Muscle of leg (tissue), 11 donors: Measurements from ENCODE around the gene BAIAP2. TPM values are rescaled to one million over a fixed set of nuclear protein-coding genes. Genes with fewer than 3 reads are reported as not detected.
A peak's percentile ranks its signal among the peaks of the same experiment; 100 is the strongest.

Source experiments
- DNase-seq: peaks from one replicate; pipeline ENCODE4 v3.0.0; 2013
- H3K27ac ChIP-seq: one replicate; pipeline ENCODE4 v1.5.1; 2013; ENCODE audit warnings: mild to moderate bottlenecking, low read length, control low read depth
- H3K27me3 ChIP-seq: one replicate; pipeline ENCODE4 v1.6.1; 2013; ENCODE audit warnings: low read length; ENCODE audit not compliant: control insufficient read depth, insufficient read depth
- H3K36me3 ChIP-seq: one replicate; pipeline ENCODE4 v1.6.1; 2013; ENCODE audit warnings: low read length; ENCODE audit not compliant: control insufficient read depth, insufficient read depth
- H3K4me1 ChIP-seq: one replicate; pipeline ENCODE4 v1.6.1; 2013; ENCODE audit warnings: low read length; ENCODE audit not compliant: control insufficient read depth, insufficient read depth
- H3K4me3 ChIP-seq: one replicate; pipeline ENCODE4 v1.5.1; 2013; ENCODE audit warnings: low read length, control low read depth
- H3K9me3 ChIP-seq: replicated peaks from 2 replicates; pipeline ENCODE4 v1.6.1; 2013; ENCODE audit warnings: low read depth, low read length; ENCODE audit not compliant: control insufficient read depth
- whole genome bisulfite sequencing: methylation state at CpG from one replicate; pipeline ENCODE4 v1.1.5; 2013; ENCODE audit warnings: missing lambda C conversion rate; ENCODE audit not compliant: insufficient coverage; 5-methylcytosine and 5-hydroxymethylcytosine counted together
- polyA plus RNA-seq, 8 donors: library from polyadenylated mRNA; unstranded; fragments of 120-200 nt; gene quantifications; one replicate each; pipeline versions ENCODE4 v1.2.1 to v1.2.3, GENCODE V29; 2013; ENCODE audit warnings: inconsistent platforms in 1 of 8, low replicate concordance in 1 of 8; ENCODE audit not compliant: insufficient read length in 8 of 8, insufficient read depth in 1 of 8
- total RNA-seq: library from RNA; stranded (reverse); fragments of 120-200 nt; gene quantifications from one replicate; pipeline ENCODE4 v1.2.4, GENCODE V29; 2013

The BAIAP2 gene
- total and polyA plus RNA-seq, 9 donors: 11.6 to 24.7 (median 17.1) TPM

DNA sequence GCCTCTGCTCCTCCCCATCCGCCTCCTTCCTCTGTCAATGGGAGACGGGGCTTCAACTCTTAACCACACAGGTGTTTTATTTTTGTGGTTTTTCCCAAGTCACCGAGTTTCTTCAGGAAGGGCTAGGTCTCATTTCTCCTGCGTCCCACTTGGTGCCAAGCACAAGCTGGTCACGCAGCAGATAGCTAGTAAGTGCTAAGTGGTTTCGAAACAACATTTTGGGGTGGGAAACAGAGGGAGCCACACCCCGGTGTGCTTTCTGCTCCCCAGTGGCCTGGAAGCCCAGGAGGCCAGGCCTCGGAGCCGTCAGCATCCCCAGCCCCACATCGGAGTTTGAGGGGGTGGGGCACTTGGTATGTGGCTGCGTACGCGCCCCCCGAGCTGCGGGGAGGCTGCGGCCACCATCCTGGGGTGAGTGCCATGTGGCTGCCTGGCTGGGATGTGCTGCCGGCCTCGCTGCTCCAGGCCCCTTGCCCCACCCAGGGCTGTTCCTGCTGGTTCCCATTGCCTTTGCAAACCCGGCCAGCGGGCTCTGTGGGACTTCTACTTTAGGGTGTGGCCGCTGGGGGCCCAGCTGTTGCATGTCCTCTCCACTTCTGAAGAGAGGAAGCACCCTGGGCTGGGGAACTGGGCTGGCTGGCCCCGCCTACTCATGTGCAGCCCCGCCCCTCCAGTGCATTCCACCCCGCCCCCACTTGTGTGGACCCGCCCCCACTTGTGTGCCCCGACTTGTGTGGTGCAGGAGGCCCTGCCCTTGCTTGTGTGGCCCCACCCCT is 55.6 kb downstream of the BAIAP2 start:
- H3K4me3 ChIP-seq: no peak overlapping the region
- 44% methylated on average over 17 of the region's 26 CpGs for WGBS
- no peaks in the 10 kb centered on the region for H3K27me3 ChIP-seq
- no peaks in the 10 kb centered on the region for H3K9me3 ChIP-seq
- peak overlapping the region; percentile 35 for H3K27ac ChIP-seq
- peaks cover 21% of the 10 kb centered on the region for H3K36me3 ChIP-seq
- H3K4me1 ChIP-seq: peaks cover 54% of the 10 kb centered on the region
- peak; percentile 73 for DNase-seq

DNA sequence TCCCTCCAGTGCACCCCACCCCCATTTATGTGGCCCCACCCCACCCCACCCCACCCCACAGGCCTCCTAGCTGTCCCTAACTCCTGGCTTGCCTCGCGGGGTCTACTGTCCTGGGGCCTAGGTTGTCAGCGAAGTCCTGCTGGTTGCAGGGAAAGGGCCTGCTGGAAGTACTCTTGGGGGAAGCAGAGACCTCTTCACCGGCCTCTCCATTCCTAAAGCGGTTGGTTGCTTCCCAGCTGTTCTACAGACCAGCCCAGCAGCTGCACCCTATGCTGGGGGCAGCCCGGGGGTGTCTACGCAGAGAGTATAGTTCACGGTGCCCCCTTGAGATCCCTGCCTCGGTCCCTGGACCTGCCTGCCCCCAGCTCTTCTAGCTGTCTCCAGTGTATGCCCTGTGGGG is 56.2 kb downstream of the BAIAP2 start:
- peaks cover 18% of the 10 kb centered on the region for H3K36me3 ChIP-seq
- DNase-seq: no peak
- WGBS: 62% methylated on average over 7 of the region's 9 CpGs

DNA sequence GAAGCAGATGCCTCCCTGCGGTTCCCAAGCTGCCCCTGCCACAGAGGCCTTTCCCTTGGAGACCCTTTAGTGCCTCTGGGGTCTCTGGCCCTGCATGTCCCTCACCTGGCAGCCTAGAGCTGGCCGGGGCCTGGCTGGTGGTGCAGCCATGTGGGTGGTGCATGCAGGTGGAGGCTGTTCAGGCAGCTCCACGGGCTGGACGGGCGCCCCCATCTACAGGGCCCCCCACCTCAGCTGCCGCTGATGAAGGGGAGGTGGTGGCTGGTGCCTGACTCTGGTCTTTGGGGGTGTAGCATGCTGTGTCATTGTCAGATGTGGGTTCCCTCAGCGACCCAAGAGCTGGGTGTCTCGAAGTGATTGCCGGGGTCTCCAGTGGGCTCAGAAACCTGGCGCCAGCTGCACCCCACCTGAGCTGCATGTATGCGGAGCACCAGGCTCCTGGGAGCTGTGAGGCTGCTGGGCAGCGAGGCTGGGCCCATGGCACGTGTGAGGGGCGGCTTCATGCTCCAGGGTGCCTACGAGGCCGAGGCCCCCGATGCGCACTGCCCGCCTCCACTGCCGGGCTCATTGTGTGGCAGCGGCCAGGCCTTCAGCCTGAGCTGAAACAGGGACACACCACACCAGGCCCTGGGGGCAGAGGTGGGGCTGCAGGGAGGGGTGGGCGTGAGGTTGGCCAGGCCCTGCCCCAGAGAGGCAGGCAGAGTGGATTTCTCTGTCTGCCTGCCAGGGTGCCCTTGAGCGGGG is 57.0 kb downstream of the BAIAP2 start:
- Histone ChIP-seq H3K4me1 (peaks cover 66% of the 10 kb centered on the region), H3K9me3 (no peaks in the 10 kb centered on the region), H3K27me3 (no peaks in the 10 kb centered on the region), H3K27ac (no peak overlapping the region), H3K4me3 (no peak overlapping the region), H3K36me3 (peaks cover 13% of the 10 kb centered on the region)
- DNase-seq: no peak
- 92% methylated on average over 19 of the region's 23 CpGs for WGBS

More for the DNA sequence above, 56.2 kb downstream of the BAIAP2 start:
- Histone ChIP-seq H3K27ac (no peak overlapping the region), H3K4me1 (peaks cover 58% of the 10 kb centered on the region), H3K27me3 (no peaks in the 10 kb centered on the region), H3K9me3 (no peaks in the 10 kb centered on the region), H3K4me3 (no peak overlapping the region)

DNA sequence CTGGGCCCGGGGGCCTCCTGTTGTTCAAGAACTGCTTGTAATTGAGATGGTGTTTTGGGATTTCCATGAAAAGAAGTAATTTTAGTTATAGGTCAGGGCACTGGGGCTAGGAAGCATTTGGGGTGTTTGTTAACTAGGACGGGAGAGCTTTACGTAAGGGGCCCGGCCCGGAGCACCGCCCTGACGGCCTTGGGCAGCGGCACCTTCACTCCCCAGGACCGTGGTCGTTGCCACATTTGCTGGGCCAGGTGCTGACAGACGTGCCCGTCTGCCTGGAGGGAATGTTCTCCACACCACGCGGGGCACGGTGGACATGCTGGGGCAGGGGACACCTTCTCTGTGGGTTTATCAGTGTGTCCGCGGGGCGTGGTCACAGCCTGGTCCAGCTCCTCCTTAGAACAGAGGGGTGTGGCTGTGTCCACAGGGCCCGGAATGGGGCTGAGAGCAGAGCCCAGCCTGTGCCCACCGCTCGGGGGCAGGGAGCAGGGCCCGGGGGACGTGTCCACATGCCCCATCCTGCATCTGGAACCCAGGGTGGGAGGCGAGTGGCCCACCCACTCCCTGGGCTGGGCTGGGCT is 57.7 kb downstream of the BAIAP2 start:
- Histone ChIP-seq H3K4me3 (no peak overlapping the region), H3K36me3 (peaks cover 6% of the 10 kb centered on the region), H3K27ac (no peak overlapping the region), H3K27me3 (no peaks in the 10 kb centered on the region), H3K4me1 (peaks cover 73% of the 10 kb centered on the region), H3K9me3 (no peaks in the 10 kb centered on the region)
- DNase-seq: no peak
- WGBS: 85% methylated on average over 23 of the region's 24 CpGs

DNA sequence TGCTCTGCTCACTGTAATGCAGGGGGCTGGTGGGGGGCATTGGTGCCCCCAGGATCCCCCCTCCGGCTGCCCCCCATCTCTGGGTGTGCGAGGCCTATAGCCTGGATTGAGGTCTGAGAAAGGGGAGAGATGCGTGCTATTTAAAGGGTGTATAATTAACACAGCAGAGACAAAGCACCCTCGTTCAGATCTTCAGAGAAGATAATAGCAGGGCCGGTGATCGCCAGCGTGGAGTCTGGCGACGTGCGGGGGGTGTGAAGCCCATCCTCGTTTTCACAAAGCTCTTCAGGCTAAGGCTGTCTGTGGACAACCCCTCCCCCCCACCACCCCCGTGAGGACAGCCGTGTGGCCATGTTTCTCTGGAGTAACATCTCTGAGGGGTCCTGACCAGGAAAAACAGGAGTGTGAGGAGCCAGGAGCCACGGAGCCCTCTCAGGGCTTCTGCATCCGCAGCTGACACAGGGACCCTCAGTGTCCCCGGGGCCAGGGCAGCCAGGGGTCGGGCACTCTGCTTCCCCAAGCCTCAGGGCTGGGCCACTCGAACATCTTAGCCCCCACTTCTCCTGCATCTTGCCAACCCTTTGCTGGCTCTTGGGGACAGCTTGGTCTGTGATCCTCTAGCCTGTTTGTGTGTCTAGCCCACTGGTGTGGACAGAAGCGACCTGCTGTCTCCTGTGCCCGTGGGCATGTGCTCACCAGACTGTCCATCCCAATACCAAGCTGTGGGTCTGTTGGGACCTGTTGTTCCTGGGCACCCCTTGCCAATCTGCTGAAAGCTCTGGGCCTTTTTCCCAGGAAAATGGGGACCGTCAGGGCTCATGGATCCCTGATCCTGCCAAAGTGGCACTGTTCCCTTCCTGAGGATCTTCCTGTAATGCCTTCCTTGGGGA is 58.9 kb downstream of the BAIAP2 start:
- Histone ChIP-seq H3K4me1 (peaks cover 78% of the 10 kb centered on the region), H3K27me3 (no peaks in the 10 kb centered on the region), H3K27ac (peak overlapping the region; percentile 86), H3K36me3 (peaks cover 2% of the 10 kb centered on the region), H3K4me3 (no peak overlapping the region), H3K9me3 (no peaks in the 10 kb centered on the region)
- no peak for DNase-seq
- 57% methylated on average over 19 of the region's 21 CpGs for WGBS

DNA sequence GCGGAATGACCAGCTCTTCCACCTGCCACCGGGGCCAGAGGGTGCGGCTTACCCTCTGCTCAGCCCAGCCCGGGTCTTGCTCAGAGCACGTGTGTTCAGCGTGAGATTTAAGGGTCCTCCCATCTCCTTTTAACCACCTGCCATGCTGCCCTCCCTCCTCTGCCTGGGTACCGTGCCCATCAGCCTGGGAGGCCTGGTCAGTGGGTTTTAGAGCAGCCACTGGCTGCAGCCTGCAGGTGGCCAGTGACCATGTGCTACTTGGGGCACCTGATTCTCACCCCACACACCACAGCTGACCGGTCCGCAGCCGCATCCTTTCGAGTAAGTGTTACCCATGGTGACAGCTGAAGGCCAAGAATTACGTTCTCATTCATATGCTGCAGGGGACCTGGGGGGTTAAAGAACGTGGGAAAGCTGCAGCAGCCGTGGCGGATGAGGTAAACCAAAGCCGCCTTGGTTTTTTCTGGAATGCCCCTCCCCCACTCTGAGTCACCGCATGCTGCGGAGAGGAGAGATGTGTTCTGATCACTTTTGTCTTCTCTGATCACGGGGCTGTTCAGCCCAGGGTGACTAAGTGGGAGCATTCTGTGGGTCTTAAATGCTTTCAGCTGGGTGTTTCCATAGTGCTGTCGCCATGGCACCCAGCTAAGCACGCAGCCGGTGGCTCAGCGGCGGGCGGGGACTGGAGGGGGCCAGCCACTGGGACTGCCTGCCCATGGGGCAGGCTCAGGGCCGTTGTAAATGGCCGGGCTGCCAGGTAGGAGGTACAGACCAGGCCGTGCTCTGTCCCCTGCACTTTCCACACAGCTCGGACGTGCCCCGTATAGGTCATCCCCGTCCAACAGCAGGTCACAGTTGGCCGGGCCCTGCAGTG is 59.8 kb downstream of the BAIAP2 start:
- peak overlapping the region; percentile 86 for H3K27ac ChIP-seq
- H3K4me1 ChIP-seq: peaks cover 76% of the 10 kb centered on the region
- no peaks in the 10 kb centered on the region for H3K27me3 ChIP-seq
- DNase-seq: peak; percentile 92
- peaks cover 2% of the 10 kb centered on the region for H3K36me3 ChIP-seq
- no peaks in the 10 kb centered on the region for H3K9me3 ChIP-seq
- WGBS: 31% methylated on average over 17 of the region's 33 CpGs
- no peak overlapping the region for H3K4me3 ChIP-seq

DNA sequence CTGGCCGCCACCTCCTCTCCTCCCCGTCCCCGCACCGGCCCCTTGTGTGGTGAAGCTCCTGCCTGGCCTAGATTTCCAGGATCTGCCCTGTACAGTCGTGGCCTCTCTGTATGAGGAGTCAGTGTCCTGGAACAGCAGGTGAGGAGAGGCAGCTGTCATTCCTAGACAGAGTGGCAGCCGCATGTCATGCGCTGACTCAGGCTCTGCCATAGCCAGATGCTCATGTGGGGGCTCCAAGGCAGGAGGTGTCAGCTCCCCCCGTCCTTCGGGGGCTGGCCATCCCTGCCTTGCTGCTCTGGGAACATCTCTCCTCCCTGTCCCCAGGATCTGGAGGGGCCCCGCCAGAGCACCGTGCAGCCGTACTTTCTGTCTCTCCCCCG is 60.4 kb downstream of the BAIAP2 start:
- no peaks in the 10 kb centered on the region for H3K9me3 ChIP-seq
- H3K4me1 ChIP-seq: peaks cover 70% of the 10 kb centered on the region
- H3K36me3 ChIP-seq: peaks cover 7% of the 10 kb centered on the region
- no peaks in the 10 kb centered on the region for H3K27me3 ChIP-seq
- H3K4me3 ChIP-seq: no peak overlapping the region
- whole genome bisulfite sequencing: 39% methylated on average over 5 of the region's 13 CpGs
- DNase-seq: peak; percentile 73
- peak overlapping the region; percentile 86 for H3K27ac ChIP-seq

DNA sequence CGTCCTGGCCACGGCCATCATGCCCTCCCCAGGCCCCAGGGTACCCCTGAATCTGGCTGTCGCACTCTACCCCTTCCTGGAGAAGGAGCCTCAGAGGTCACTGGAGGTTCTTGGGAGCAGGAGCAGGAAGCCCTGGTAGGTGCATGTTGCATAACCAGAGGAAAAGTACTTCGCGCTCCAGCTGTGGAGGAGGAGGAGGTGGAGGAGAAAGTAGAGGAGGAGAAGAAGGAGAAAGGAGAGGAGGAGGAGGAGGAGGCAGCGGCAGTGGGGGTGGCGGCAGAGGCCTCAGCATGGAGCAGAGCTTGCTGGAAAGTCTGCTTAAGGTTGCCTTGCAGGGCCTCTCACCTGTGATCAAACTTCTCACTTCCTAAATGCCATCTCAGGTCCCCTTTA is 61.8 kb downstream of the BAIAP2 start:
- H3K4me1 ChIP-seq: peaks cover 63% of the 10 kb centered on the region
- DNase-seq: no peak
- no peaks in the 10 kb centered on the region for H3K9me3 ChIP-seq

More for the DNA sequence above, 61.8 kb downstream of the BAIAP2 start:
- no peak overlapping the region for H3K4me3 ChIP-seq
- 76% methylated on average over 6 of the region's 7 CpGs for WGBS
- H3K27ac ChIP-seq: no peak overlapping the region
- H3K27me3 ChIP-seq: no peaks in the 10 kb centered on the region
- peaks cover 16% of the 10 kb centered on the region for H3K36me3 ChIP-seq
